H1 (cell line): Measurements from ENCODE around the gene TNIK. TPM values are rescaled to one million over a fixed set of nuclear protein-coding genes. Genes with fewer than 3 reads are reported as not detected.

Source experiments
- ASH2L ChIP-seq: fragments of 200-600, 300-600 bp; sonication (generic); IDR thresholded peaks from one replicate; pipeline ENCODE4 v1.7.1; 2017; ENCODE audit warnings: low read length
- ATF3 ChIP-seq: IDR thresholded peaks from 2 replicates; pipeline ENCODE4 v1.6.1; 2011; ENCODE audit warnings: low read depth, mild to moderate bottlenecking, low read length; ENCODE audit not compliant: insufficient read depth
- EGR1 ChIP-seq: IDR thresholded peaks from 2 replicates; pipeline ENCODE4 v1.6.1; 2011; ENCODE audit warnings: low read depth, low read length, borderline replicate concordance
- EP300 ChIP-seq, 2 experiments: IDR thresholded peaks; 1 replicate in 1 of 2; 2 replicates in 1 of 2; pipeline ENCODE4 v1.6.1; 2011 to 2012; ENCODE audit warnings: low read depth in 2 of 2, low read length in 2 of 2, mild to moderate bottlenecking in 2 of 2, borderline replicate concordance in 1 of 2, inconsistent platforms in 1 of 2, moderate library complexity in 1 of 2
- KDM4A ChIP-seq: IDR thresholded peaks from one replicate; pipeline ENCODE4 v1.7.1; 2012; ENCODE audit warnings: low read depth, mild to moderate bottlenecking, moderate library complexity, low read length, inconsistent platforms; ENCODE audit not compliant: severe bottlenecking
- KDM5A ChIP-seq: fragments of 200-600 bp; IDR thresholded peaks from 2 replicates; pipeline ENCODE4 v1.7.1; 2012; ENCODE audit warnings: mild to moderate bottlenecking, low read length, inconsistent platforms, mixed read lengths
- NRF1 ChIP-seq: IDR thresholded peaks from 2 replicates; pipeline ENCODE4 v1.6.1; 2011; ENCODE audit warnings: mild to moderate bottlenecking, low read depth, low read length, improper control_type of control experiment
- SP4 ChIP-seq: IDR thresholded peaks from 2 replicates; pipeline ENCODE4 v1.6.1; 2012; ENCODE audit warnings: low read length, inconsistent platforms
- TAF1 ChIP-seq: IDR thresholded peaks from 2 replicates; pipeline ENCODE4 v1.6.1; 2011; ENCODE audit warnings: mild to moderate bottlenecking, low read depth, low read length
- USF2 ChIP-seq: IDR thresholded peaks from 2 replicates; pipeline ENCODE4 v1.6.1; 2011; ENCODE audit warnings: low read length, improper control_type of control experiment
- YY1 ChIP-seq: IDR thresholded peaks from 2 replicates; pipeline ENCODE4 v1.6.1; 2011; ENCODE audit warnings: low read depth, mild to moderate bottlenecking, low read length
- polyA plus RNA-seq, 7 experiments: library from polyadenylated mRNA; depleted of rRNA in 3 of 7; stranded (reverse) in 5 of 7; unstranded in 2 of 7; fragments of >200 nt in 5 of 7; fragments of 200-250 nt in 2 of 7; gene quantifications; 1 replicate in 5 of 7; 2 replicates in 1 of 7; 4 replicates in 1 of 7; pipeline versions ENCODE4 v1.2.1 to v1.2.3, GENCODE V29; 2011 to 2013; ENCODE audit warnings: missing spikeins in 2 of 7, mixed read lengths in 2 of 7
- total RNA-seq: library from RNA; stranded (reverse); fragmentation: NEBNext Ultra II Directional; extraction: Animal tissue kit (Norgen Biotek cat#: 25700); gene quantifications from 2 replicates; pipeline ENCODE4 v1.2.1, GENCODE V29; 2021

The TNIK gene
- total and polyA plus RNA-seq, 2 of the 8 experiments (the other 6 are each of a cell fraction or from before 2014, with no cell fraction given), result 7.4 to 42.0 TPM

- no peak for TF ChIP-seq ATF3
- no peak for TF ChIP-seq USF2
- TF ChIP-seq TAF1, result no peak
- TF ChIP-seq KDM4A, result no peak
- TF ChIP-seq EP300 (IDR thresholded peaks at IDR 0.05; ENCODE audit: borderline replicate concordance in 1 of 2, low read depth in 2 of 2, low read length in 2 of 2), result no peak
- no peak for TF ChIP-seq ASH2L
- no peak for TF ChIP-seq KDM5A
- TF ChIP-seq NRF1, result no peak
- no peak for TF ChIP-seq YY1
- TF ChIP-seq EGR1, result no peak
- no peak for TF ChIP-seq SP4
These were observed 270.7 kb downstream of the TNIK start (continued) for GRCh38 chr3:171189394-171190080.
